ENCODE results near the gene CAPN14.

- TF ChIP-seq CTCF (conservative IDR thresholded peaks at IDR 0.05) (no peak), ZFX (IDR thresholded peaks at IDR 0.05) (no peak)
These were observed 3.5 kb downstream of the CAPN14 start for GRCh38 chr2:31213601-31214443.

Data from C4-2B (cell line).